Esophagus squamous epithelium (tissue), 4 donors: ENCODE measurements around the gene RSPH9.

Experiments used
- POLR2A ChIP-seq, 4 donors: fragments of 450-650 bp; IDR thresholded peaks; one replicate each; pipeline ENCODE4 v1.6.1; 2017; ENCODE audit warnings: antibody characterized with exemption in 4 of 4, mild to moderate bottlenecking in 4 of 4, moderate library complexity in 3 of 4
- TF ChIP-seq, protein P1 (sequence below), 6 experiments: fragments of 450-650 bp in 4 of 6; fragments of 200-600 bp in 2 of 6; sonication (generic) in 2 of 6; IDR thresholded peaks; one replicate each; pipeline ENCODE4 v1.5.1; 2016 to 2019; ENCODE audit warnings: antibody characterized with exemption in 6 of 6, mild to moderate bottlenecking in 4 of 6, moderate library complexity in 4 of 6

DNA sequence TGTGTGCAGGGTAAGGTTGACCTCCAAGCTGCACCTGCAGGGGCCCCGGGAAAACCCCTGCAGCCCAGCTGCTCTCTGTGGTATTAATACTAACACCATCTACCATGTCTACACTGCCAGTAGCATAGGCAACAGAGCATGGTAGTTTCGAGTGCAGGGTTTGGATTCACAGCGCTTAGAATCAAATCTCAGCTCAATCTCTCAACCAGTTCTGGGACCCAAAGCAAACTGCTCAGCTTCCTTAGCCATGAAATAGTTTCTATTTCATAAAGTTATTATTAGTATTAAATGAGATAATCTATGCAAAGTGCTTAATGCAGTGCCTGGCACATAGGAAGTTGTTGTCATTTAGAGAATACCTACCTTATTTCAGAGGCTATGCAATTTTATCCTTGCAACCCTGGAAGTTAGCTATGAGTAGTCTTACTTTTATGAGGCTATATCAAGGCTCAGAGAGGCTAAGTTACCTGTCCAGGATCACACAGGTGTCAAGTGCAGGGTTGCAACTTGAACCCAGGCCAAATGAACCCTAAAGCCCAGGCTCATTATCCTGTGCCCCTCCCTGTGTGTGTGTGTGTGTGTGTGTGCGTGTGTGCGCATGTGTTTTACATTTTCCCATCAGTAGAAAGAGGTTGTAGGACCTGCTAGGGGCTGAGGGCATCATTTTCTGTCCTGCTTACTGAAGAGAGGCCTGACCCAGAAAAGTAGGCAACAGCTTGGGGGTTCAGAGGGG, 70.4 kb downstream of the RSPH9 start:
- TF ChIP-seq, protein P1, sequence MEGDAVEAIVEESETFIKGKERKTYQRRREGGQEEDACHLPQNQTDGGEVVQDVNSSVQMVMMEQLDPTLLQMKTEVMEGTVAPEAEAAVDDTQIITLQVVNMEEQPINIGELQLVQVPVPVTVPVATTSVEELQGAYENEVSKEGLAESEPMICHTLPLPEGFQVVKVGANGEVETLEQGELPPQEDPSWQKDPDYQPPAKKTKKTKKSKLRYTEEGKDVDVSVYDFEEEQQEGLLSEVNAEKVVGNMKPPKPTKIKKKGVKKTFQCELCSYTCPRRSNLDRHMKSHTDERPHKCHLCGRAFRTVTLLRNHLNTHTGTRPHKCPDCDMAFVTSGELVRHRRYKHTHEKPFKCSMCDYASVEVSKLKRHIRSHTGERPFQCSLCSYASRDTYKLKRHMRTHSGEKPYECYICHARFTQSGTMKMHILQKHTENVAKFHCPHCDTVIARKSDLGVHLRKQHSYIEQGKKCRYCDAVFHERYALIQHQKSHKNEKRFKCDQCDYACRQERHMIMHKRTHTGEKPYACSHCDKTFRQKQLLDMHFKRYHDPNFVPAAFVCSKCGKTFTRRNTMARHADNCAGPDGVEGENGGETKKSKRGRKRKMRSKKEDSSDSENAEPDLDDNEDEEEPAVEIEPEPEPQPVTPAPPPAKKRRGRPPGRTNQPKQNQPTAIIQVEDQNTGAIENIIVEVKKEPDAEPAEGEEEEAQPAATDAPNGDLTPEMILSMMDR (IDR thresholded peaks at IDR 0.05) = no peak
- TF ChIP-seq POLR2A (IDR thresholded peaks at IDR 0.05) = no peak
